Right ventricle myocardium superior (tissue), 1 donor: ENCODE results near the gene ALCAM. TPM values are rescaled to one million over a fixed set of nuclear protein-coding genes. Genes with fewer than 3 reads are reported as not detected.

Experiments used
- ATAC-seq: fragments of 200-7000 bp; cut with Tn5 transposase; one replicate; pipeline ENCODE4 v1.9.1; 2020; ENCODE audit warnings: mild to moderate bottlenecking; ENCODE audit not compliant: poor library complexity
- DNase-seq: peaks from one replicate; pipeline ENCODE4 v3.0.0-alpha.2; 2020
- intact Hi-C: fragments of 100-400 bp; cut with DNase I; formaldehyde crosslinking; loops from one replicate; pipeline ENCODE4 v1.11.2; 2022
- total RNA-seq: library from RNA; stranded (reverse); fragmentation: NEBNext Ultra II Directional; extraction: Animal tissue kit (Norgen Biotek cat#: 25700); gene quantifications from one replicate; pipeline ENCODE4 v1.2.1, GENCODE V29; 2021
- donor health status: DM: no; HTN: yes; CAD: no; lungs with severe emphysema.

Gene ALCAM
- total RNA-seq, 1 donor from 2014 or later = 3.5 TPM

GRCh38 chr3:105537371-105538080 lies 170.8 kb downstream of the ALCAM start:
- intact Hi-C loops = no loop called here
- no peak for ATAC-seq
- DNase-seq = no peak

- intact Hi-C loops = no loop called here
- no peak for DNase-seq
- no peak for ATAC-seq
Observed at GRCh38 chr3:105538483-105538882, 171.8 kb downstream of the ALCAM start.

- intact Hi-C loops = no loop called here
Observed at GRCh38 chr3:105539897-105540296, 173.2 kb downstream of the ALCAM start.

DNA sequence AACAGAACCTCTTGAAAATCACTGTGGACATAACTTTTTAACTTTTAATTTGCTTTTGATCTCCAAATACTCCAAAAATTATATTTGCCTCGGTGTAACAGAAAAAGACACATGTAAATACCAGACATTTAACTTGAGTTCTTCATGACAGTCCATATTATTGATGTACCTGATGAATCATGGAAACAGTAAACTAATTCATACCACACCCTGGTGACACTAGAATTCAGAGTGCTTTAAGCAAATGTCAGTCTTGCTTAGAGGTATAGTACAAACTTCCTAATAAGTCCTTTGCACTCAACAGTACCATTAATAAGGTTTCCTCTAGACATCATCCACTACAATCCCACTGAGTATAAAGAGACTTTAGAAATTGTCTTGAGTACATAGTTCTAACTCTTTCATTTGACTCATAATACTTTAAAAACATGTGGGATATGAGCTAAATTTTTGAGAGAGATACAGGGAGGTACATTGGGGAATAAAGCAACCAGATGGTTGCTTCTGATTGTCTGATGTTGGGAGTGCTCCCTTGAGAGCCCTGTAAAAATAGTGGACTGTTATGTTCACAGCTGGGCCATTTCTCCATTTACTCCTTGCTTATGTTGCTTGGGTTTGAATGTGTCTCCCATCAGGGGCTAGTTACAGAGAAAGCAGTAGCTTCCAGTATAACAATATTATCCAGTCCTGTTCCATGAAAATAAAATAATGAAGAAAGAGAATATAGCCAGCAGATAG lies 175.7 kb downstream of the ALCAM start:
- no peak for DNase-seq
- intact Hi-C loops = no loop called here
- ATAC-seq = no peak

More at GRCh38 chr3:105539897-105540296, 173.2 kb downstream of the ALCAM start:
- DNase-seq = no peak
- no peak for ATAC-seq

GRCh38 chr3:105545051-105545450 lies 178.3 kb downstream of the ALCAM start:
- intact Hi-C loops = no loop called here
- DNase-seq (no peak), ATAC-seq (no peak)

GRCh38 chr3:105553851-105554250 lies 187.1 kb downstream of the ALCAM start:
- ATAC-seq (no peak), DNase-seq (no peak)
- intact Hi-C loops = no loop called here

DNA sequence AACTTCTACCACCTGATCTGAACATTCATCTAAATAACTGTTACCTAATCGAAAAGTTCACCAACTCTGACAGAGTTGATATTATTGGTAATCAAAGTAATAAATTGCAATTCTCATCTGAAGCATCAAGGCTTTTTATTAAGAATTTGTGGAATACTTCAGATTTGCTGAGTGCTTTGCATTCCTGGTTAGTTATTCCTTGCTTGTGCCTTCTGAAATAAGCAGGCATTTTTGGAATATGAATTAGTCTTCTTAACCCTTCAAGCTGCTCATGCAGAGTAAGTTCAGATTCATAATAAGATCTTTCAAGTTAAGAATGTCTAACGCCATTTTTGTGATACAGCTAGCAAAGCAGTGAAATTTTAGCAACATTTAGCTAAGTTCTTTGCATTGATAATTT lies 188.5 kb downstream of the ALCAM start:
- intact Hi-C loops = no loop called here
- ATAC-seq = no peak
- DNase-seq = no peak

DNA sequence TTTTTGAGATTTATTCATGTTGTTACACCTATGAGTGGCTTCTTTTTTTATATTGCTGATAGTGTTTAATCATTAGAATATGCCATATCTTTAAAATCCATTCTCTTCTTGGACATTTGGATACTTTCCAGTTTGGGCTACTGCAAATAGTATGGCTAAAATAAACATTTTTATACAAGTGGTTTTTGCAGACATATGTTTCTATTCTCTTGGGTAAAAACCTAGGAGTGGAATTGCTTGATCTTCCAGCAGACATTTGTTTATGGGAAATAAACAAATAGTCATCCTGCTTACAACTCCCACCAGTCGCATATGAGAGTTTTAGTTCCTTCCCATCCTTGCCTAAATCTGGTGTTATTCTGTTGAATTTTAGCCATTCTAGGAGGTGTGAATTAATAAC lies 193.1 kb downstream of the ALCAM start:
- DNase-seq = no peak
- intact Hi-C loops = no loop called here
- ATAC-seq = no peak

GRCh38 chr3:105561876-105562275 lies 195.2 kb downstream of the ALCAM start:
- no peak for DNase-seq
- intact Hi-C loops = no loop called here
- no peak for ATAC-seq

GRCh38 chr3:105564546-105565288 lies 198.0 kb downstream of the ALCAM start:
- ATAC-seq = no peak
- DNase-seq = no peak
- intact Hi-C loops = no loop called here

GRCh38 chr3:105571005-105571404 lies 204.3 kb downstream of the ALCAM start:
- ATAC-seq = no peak
- DNase-seq = no peak
- intact Hi-C loops = no loop called here

GRCh38 chr3:105572501-105572900 lies 205.8 kb downstream of the ALCAM start:
- intact Hi-C loops = no loop called here
- no peak for ATAC-seq
- no peak for DNase-seq

GRCh38 chr3:105579439-105579838 lies 212.7 kb downstream of the ALCAM start:
- no peak for ATAC-seq
- DNase-seq = no peak
- intact Hi-C loops = no loop called here

- intact Hi-C loops = no loop called here
- DNase-seq = no peak
- no peak for ATAC-seq
Observed at GRCh38 chr3:105580296-105580965, 213.7 kb downstream of the ALCAM start.

DNA sequence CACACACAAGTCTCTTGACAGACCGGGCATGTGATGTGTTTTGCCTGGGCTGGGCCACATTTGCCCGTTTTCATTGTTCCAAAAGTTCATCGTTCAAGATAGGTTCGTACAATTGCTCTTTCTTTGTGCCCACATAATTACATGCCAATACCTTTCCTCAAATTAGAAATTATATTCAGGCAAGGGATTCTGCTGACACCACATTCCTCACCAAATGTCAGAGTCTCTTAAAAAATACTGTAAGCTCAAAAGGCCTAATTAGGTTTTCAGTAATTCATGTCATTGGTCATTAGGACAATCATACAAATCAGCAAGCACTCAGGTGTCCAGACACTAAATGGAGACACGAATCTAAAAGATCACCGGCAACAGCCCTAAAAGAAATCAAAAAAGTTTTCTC lies 215.3 kb downstream of the ALCAM start:
- intact Hi-C loops = no loop called here
- ATAC-seq = no peak

DNA sequence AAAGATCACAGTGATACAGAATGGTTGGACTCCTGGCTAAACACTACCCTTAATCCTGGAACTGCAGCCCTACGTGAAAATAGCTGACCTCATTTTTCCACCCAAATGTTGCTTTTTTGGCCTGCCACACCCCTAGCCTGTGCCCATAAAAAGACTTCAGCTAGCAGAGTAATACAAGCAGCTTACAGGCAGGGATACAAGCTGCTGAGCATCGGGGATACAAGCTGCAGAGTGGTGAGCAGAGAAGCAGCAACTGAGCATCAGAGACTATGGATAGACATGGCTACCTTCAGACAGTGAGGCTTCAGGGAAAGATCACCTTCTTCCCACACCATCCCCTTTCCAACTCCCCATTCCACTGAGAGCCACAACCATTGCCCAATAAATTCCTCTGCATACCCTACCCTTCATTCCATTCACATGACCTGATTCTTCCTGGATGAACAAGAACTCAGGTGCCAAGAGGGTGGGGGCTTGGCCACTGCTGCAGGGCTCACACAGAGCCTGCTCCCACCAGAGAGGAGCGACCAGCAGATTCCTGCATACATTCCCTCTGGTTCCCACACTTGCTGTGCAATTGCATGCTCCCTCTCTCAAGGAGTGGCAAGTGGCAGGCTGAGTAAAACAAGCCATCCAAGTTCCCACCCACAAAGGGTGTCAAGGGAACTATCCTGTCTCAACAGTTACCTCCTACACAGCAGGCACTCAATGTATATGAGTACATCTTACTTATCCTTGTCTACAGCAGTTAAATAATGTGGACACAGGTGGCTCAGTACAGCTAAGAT lies 217.5 kb downstream of the ALCAM start:
- intact Hi-C loops = no loop called here

More for the DNA sequence above, 215.3 kb downstream of the ALCAM start:
- DNase-seq = no peak

GRCh38 chr3:105593315-105593714 lies 226.6 kb downstream of the ALCAM start:
- ATAC-seq (no peak), DNase-seq (no peak)
- intact Hi-C loops = no loop called here

More for the DNA sequence above, 217.5 kb downstream of the ALCAM start:
- ATAC-seq = no peak
- DNase-seq = no peak

DNA sequence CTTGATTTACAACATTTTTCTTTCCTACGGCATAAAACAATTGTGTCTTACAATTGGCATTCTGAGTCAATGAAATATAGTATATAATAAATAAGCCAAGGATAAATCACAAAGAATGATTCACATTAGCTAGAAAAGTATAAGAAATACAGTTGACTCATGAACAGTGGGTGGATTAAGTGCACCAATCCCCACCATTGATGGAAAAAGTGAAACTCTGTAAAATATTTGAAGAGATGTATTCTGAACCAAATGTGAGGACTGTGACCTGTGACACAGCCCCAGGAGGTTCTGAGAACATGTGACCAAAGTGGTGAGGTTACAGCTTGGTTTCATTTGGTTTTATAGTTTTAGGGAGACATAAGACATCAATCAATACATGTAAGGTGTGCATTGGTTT lies 227.5 kb downstream of the ALCAM start:
- intact Hi-C loops = no loop called here
- DNase-seq = no peak
- no peak for ATAC-seq
